K562 (cell line): ENCODE data around the gene EDEM2. TPM values are rescaled to one million over a fixed set of nuclear protein-coding genes. Genes with fewer than 3 reads are reported as not detected.
"Not testable (repeated sequence)": the region's sequence is repeated elsewhere in the genome, so short reads cannot be mapped to it uniquely, and the experiment has no call there.

Experiments
- ATAC-seq: fragments of 200-7000 bp; cut with Tn5 transposase; 3 replicates; pipeline ENCODE4 v1.9.1; 2020; ENCODE audit warnings: moderate library complexity
- BruUV-seq: library from RNA; stranded (reverse); fragments of 400-500 nt; replicated peaks from 2 replicates; lab custom pipeline; 2021; lab: Mats Ljungman, UMichigan
- CTCF ChIA-PET: fragments of 300-600 bp; formaldehyde crosslinking; extraction: SDS; loops from one replicate; lab custom pipeline; 2021; ENCODE audit warnings: low intra/inter-chr PET ratio; lab: Yijun Ruan, JAX
- POLR2A ChIA-PET: fragments of 300-600, 350-650 bp; sonication (Branson Sonifier 250); formaldehyde crosslinking; extraction: SDS; loops from one replicate; lab custom pipeline; 2021; ENCODE audit warnings: antibody characterized with exemption, inconsistent platforms; lab: Yijun Ruan, JAX
- DNase-seq, 4 experiments: peaks; one replicate each; pipeline versions ENCODE4 v3.0.0 to v3.0.0-alpha.2; 2011 to 2018; ENCODE audit warnings: low spot score in 3 of 4, mixed read lengths in 3 of 4; ENCODE audit errors: extremely low read depth in 1 of 4
- FAIRE-seq: peaks from 2 replicates; lab custom pipeline; 2011; peaks lifted over from hg19 to GRCh38; lab: Jason Lieb, UNC
- H2AFZ ChIP-seq: 2 replicates; pipeline ENCODE4 v1.6.0; 2011; ENCODE audit warnings: low read depth, low read length, control low read depth, inconsistent platforms
- H3K27ac ChIP-seq: fragments of 200-600 bp; 3 replicates; pipeline ENCODE4 v1.8.0; 2011; ENCODE audit warnings: low read depth, mild to moderate bottlenecking, control low read depth, inconsistent platforms, low read length, moderate library complexity, mixed read lengths; ENCODE audit errors: extremely low read depth
- H3K27me3 ChIP-seq, 2 experiments: fragments of 300-600 bp in 1 of 2; 2 replicates in 1 of 2; 3 replicates in 1 of 2; pipeline versions ENCODE4 v1.6.0 to v1.8.0; 2011; ENCODE audit warnings: inconsistent platforms in 2 of 2, low read length in 2 of 2, mild to moderate bottlenecking in 1 of 2, mixed read lengths in 1 of 2, moderate library complexity in 1 of 2; ENCODE audit not compliant: control insufficient read depth in 2 of 2, insufficient read depth in 2 of 2
- H3K36me3 ChIP-seq: fragments of 300-600 bp; 3 replicates; pipeline ENCODE4 v1.8.0; 2011; ENCODE audit warnings: mild to moderate bottlenecking, low read length, inconsistent platforms; ENCODE audit not compliant: control insufficient read depth, insufficient read depth
- H3K4me1 ChIP-seq, 2 experiments: fragments of 200-600 bp in 1 of 2; replicated peaks in 1 of 2; 2 replicates in 1 of 2; 3 replicates in 1 of 2; pipeline versions ENCODE4 v1.5.1 to v1.8.0; 2011; ENCODE audit warnings: inconsistent platforms in 2 of 2, low read length in 2 of 2, mild to moderate bottlenecking in 1 of 2, mixed read lengths in 1 of 2, moderate library complexity in 1 of 2; ENCODE audit not compliant: control insufficient read depth in 2 of 2, insufficient read depth in 2 of 2
- H3K4me2 ChIP-seq: 2 replicates; pipeline ENCODE4 v1.6.1; 2011; ENCODE audit warnings: low read length, control low read depth, inconsistent platforms, mixed read lengths; ENCODE audit not compliant: insufficient read depth
- H3K4me3 ChIP-seq: fragments of 200-600 bp; sonication (generic), shearing (Covaris generic); 2 replicates; pipeline ENCODE4 v1.5.1; 2016; ENCODE audit warnings: control low read depth, inconsistent platforms
- H3K79me2 ChIP-seq: fragments of 200-600 bp; 3 replicates; pipeline ENCODE4 v1.8.0; 2011; ENCODE audit warnings: low read length, inconsistent platforms; ENCODE audit not compliant: control insufficient read depth, insufficient read depth
- H3K9ac ChIP-seq, 2 experiments: 2 replicates each; pipeline versions ENCODE4 v1.6.0 to v1.6.1; 2011; ENCODE audit warnings: low read depth in 2 of 2, low read length in 2 of 2, control low read depth in 1 of 2, inconsistent platforms in 1 of 2, mild to moderate bottlenecking in 1 of 2, mixed read lengths in 1 of 2; ENCODE audit not compliant: insufficient read depth in 1 of 2
- H3K9me1 ChIP-seq: one replicate; pipeline ENCODE4 v1.6.0; 2011; ENCODE audit warnings: inconsistent platforms, mild to moderate bottlenecking, low read length, moderate library complexity; ENCODE audit not compliant: control insufficient read depth, insufficient read depth
- H3K9me3 ChIP-seq: replicated peaks from 2 replicates; pipeline ENCODE4 v1.5.1; 2011; ENCODE audit warnings: low read depth, low read length, inconsistent platforms; ENCODE audit not compliant: control insufficient read depth, insufficient read depth
- H4K20me1 ChIP-seq: replicated peaks from 2 replicates; pipeline ENCODE4 v1.6.1; 2011; ENCODE audit warnings: low read length, inconsistent platforms, mixed read lengths; ENCODE audit not compliant: control insufficient read depth, insufficient read depth
- ZNF146 ChIP-seq: IDR thresholded peaks from one replicate; pipeline ENCODE4 v1.6.1; 2018; ENCODE audit warnings: missing compliant biosample characterization; ENCODE audit not compliant: unreplicated experiment
- WGBS: fragments of 100-300 bp; shearing (Covaris generic); methylation state at CpG from one replicate; pipeline ENCODE4 v1.1.6; 2016; ENCODE audit warnings: low coverage, mixed read lengths; ENCODE audit not compliant: insufficient coverage; ENCODE audit errors: missing lambda C conversion rate; 5-methylcytosine and 5-hydroxymethylcytosine counted together
- in situ Hi-C: fragments of 300-500 bp; cut with MboI; formaldehyde crosslinking; loops from 4 replicates; pipeline ENCODE4 v1.15.0; 2018; ENCODE audit warnings: inconsistent platforms, mixed read lengths
- intact Hi-C: fragments of 100-400 bp; cut with micrococcal nuclease; formaldehyde crosslinking; loops from 2 replicates; pipeline ENCODE4 v1.14.2; 2022
- polyA plus RNA-seq, 8 experiments: library from polyadenylated mRNA; depleted of rRNA in 4 of 8; stranded (reverse) in 5 of 8; unstranded in 3 of 8; fragments of >200 nt; fragmentation: Nextera tagmentation in 2 of 8; fragmentation: Illumina TruSeq in 1 of 8; extraction: Ambion mirVana in 2 of 8; extraction: Trizol in 1 of 8; gene quantifications; 2 replicates each; pipeline versions ENCODE4 v1.2.1 to v1.2.3, GENCODE V29; 2011 to 2014; ENCODE audit warnings: inconsistent platforms in 1 of 8, missing spikeins in 1 of 8
- total RNA-seq, 7 experiments: library from RNA; depleted of rRNA in 6 of 7; stranded (reverse); fragments of >200 nt in 6 of 7; fragmentation: Illumina TruSeq in 2 of 7; extraction: Trizol in 2 of 7; gene quantifications; 2 replicates each; pipeline versions ENCODE4 v1.2.1 to v1.2.3, GENCODE V29; 2011 to 2021; ENCODE audit warnings: low replicate concordance in 1 of 7
- TF ChIP-seq, protein P1 (sequence below), 2 experiments: fragments of 450-650 bp; IDR thresholded peaks; 2 replicates each; pipeline ENCODE4 v1.6.1; 2018; ENCODE audit warnings: mild to moderate bottlenecking in 2 of 2, low read depth in 1 of 2; ENCODE audit not compliant: partially characterized antibody in 2 of 2

EDEM2 gene
- total and polyA plus RNA-seq, 9 of the 15 experiments (the other 6 are each of a cell fraction or from before 2014, with no cell fraction given) = 6.9 to 11.0 (median 9.7) TPM

- H3K27ac ChIP-seq, H2AFZ ChIP-seq, H3K9ac ChIP-seq, H3K4me3 ChIP-seq, H3K4me1 ChIP-seq, DNase-seq, H3K9me3 ChIP-seq, H3K4me2 ChIP-seq, intact Hi-C loops, ATAC-seq, CTCF ChIA-PET, BruUV-seq, H3K27me3 ChIP-seq, POLR2A ChIA-PET, H3K9me1 ChIP-seq, FAIRE-seq, H4K20me1 ChIP-seq: not testable (repeated sequence)
- in situ Hi-C loops = loop anchor here (10.0 kb wide), 1 partner anchor 1473 kb away; the partner anchor contains the start of gene MYL9
- peaks cover 31% of the 10 kb centered on the region; the same call in 1 of the 3 replicates for H3K36me3 ChIP-seq
- 74% methylated on average over 7 of the region's 8 CpGs for WGBS
- TF ChIP-seq, protein P1, sequence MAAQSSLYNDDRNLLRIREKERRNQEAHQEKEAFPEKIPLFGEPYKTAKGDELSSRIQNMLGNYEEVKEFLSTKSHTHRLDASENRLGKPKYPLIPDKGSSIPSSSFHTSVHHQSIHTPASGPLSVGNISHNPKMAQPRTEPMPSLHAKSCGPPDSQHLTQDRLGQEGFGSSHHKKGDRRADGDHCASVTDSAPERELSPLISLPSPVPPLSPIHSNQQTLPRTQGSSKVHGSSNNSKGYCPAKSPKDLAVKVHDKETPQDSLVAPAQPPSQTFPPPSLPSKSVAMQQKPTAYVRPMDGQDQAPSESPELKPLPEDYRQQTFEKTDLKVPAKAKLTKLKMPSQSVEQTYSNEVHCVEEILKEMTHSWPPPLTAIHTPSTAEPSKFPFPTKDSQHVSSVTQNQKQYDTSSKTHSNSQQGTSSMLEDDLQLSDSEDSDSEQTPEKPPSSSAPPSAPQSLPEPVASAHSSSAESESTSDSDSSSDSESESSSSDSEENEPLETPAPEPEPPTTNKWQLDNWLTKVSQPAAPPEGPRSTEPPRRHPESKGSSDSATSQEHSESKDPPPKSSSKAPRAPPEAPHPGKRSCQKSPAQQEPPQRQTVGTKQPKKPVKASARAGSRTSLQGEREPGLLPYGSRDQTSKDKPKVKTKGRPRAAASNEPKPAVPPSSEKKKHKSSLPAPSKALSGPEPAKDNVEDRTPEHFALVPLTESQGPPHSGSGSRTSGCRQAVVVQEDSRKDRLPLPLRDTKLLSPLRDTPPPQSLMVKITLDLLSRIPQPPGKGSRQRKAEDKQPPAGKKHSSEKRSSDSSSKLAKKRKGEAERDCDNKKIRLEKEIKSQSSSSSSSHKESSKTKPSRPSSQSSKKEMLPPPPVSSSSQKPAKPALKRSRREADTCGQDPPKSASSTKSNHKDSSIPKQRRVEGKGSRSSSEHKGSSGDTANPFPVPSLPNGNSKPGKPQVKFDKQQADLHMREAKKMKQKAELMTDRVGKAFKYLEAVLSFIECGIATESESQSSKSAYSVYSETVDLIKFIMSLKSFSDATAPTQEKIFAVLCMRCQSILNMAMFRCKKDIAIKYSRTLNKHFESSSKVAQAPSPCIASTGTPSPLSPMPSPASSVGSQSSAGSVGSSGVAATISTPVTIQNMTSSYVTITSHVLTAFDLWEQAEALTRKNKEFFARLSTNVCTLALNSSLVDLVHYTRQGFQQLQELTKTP (IDR thresholded peaks at IDR 0.05; ENCODE audit: low read depth in 1 of 2, partially characterized antibody in 2 of 2) = peak in 1 of 2 experiments; percentile 90
- TF ChIP-seq ZNF146 = peak; percentile 84
- peaks cover 12% of the 10 kb centered on the region for H3K79me2 ChIP-seq
Observed at GRCh38 chr20:35071436-35072153, 75.5 kb downstream of the EDEM2 start.
